H1 (cell line): ENCODE measurements around the gene ECEL1. TPM values are rescaled to one million over a fixed set of nuclear protein-coding genes. Genes with fewer than 3 reads are reported as not detected.

Source experiments
- CTCF ChIA-PET: fragments of 300-600 bp; sonication (Branson Sonifier 250); formaldehyde crosslinking; loops from one replicate; lab custom pipeline; 2021; ENCODE audit not compliant: partially characterized antibody; lab: Charles Lee
- POLR2A ChIA-PET: fragments of 300-600 bp; sonication (Branson Sonifier 250); formaldehyde crosslinking; loops from one replicate; lab custom pipeline; 2021; ENCODE audit warnings: inconsistent platforms; ENCODE audit not compliant: partially characterized antibody; lab: Charles Lee
- DNase-seq, 2 experiments: peaks; one replicate each; pipeline versions ENCODE4 v3.0.0 to v3.0.0-alpha.2; 2010 to 2022; ENCODE audit warnings: low spot score in 2 of 2, low read depth in 1 of 2, mixed read lengths in 1 of 2
- FAIRE-seq: peaks from 2 replicates; lab custom pipeline; 2011; peaks lifted over from hg19 to GRCh38; lab: Jason Lieb, UNC
- H2AFZ ChIP-seq: 2 replicates; pipeline ENCODE4 v1.8.1; 2012; ENCODE audit warnings: low read length, inconsistent platforms
- H2AK5ac ChIP-seq: 2 replicates; pipeline ENCODE4 v1.6.1; 2013; ENCODE audit warnings: low read depth, low read length
- H2BK120ac ChIP-seq: replicated peaks from 2 replicates; pipeline ENCODE3; 2013; ENCODE audit warnings: low read depth, low read length, inconsistent platforms
- H2BK12ac ChIP-seq: 2 replicates; pipeline ENCODE4 v1.6.1; 2013; ENCODE audit warnings: low read depth, low read length
- H2BK15ac ChIP-seq: 2 replicates; pipeline ENCODE4 v1.6.1; 2013; ENCODE audit warnings: low read length
- H2BK20ac ChIP-seq: 2 replicates; pipeline ENCODE4 v1.6.1; 2013; ENCODE audit warnings: low read length
- H2BK5ac ChIP-seq: 2 replicates; pipeline ENCODE4 v1.6.1; 2013; ENCODE audit warnings: low read depth, low read length
- H3K14ac ChIP-seq: 2 replicates; pipeline ENCODE4 v1.6.1; 2013; ENCODE audit warnings: inconsistent platforms; ENCODE audit not compliant: insufficient read length
- H3K18ac ChIP-seq: 2 replicates; pipeline ENCODE4 v1.6.1; 2013; ENCODE audit warnings: low read length; ENCODE audit errors: extremely low read depth
- H3K23ac ChIP-seq: 2 replicates; pipeline ENCODE4 v1.6.1; 2013; ENCODE audit warnings: inconsistent platforms; ENCODE audit not compliant: insufficient read length
- H3K23me2 ChIP-seq: 2 replicates; pipeline ENCODE4 v1.6.1; 2013; ENCODE audit warnings: low read depth, low read length
- H3K27ac ChIP-seq: 2 replicates; pipeline ENCODE4 v1.6.1; 2011; ENCODE audit warnings: low read depth, low read length, inconsistent platforms
- H3K27me3 ChIP-seq, 4 experiments: replicated peaks in 1 of 4; 1 replicate in 1 of 4; 2 replicates in 3 of 4; pipeline versions ENCODE4 v1.6.1 to v1.8.1; 2011 to 2013; ENCODE audit warnings: low read length in 3 of 4, mild to moderate bottlenecking in 3 of 4, inconsistent platforms in 2 of 4, mixed read lengths in 2 of 4, moderate library complexity in 1 of 4; ENCODE audit not compliant: control insufficient read depth in 3 of 4, insufficient read depth in 3 of 4; ENCODE audit errors: extremely low read depth in 1 of 4
- H3K36me3 ChIP-seq, 4 experiments: 2 replicates each; pipeline versions ENCODE4 v1.6.1 to v1.8.1; 2011 to 2013; ENCODE audit warnings: mild to moderate bottlenecking in 4 of 4, low read length in 3 of 4, moderate library complexity in 2 of 4, control low read depth in 1 of 4, inconsistent platforms in 1 of 4; ENCODE audit not compliant: insufficient read depth in 4 of 4, control insufficient read depth in 2 of 4
- H3K4ac ChIP-seq: replicated peaks from 2 replicates; pipeline ENCODE3; 2013; ENCODE audit warnings: low read length, low read depth, mixed read lengths, inconsistent platforms; ENCODE audit not compliant: insufficient read length
- H3K4me1 ChIP-seq, 4 experiments: replicated peaks in 1 of 4; 1 replicate in 1 of 4; 2 replicates in 3 of 4; pipeline versions ENCODE4 v1.6.1 to v1.8.1; 2011 to 2013; ENCODE audit warnings: low read length in 3 of 4, inconsistent platforms in 2 of 4, mixed read lengths in 1 of 4; ENCODE audit not compliant: insufficient read depth in 4 of 4, control insufficient read depth in 3 of 4
- H3K4me2 ChIP-seq, 2 experiments: 2 replicates each; pipeline versions ENCODE4 v1.6.1 to v1.8.1; 2011 to 2013; ENCODE audit warnings: low read depth in 2 of 2, low read length in 2 of 2, control low read depth in 1 of 2, inconsistent platforms in 1 of 2, mild to moderate bottlenecking in 1 of 2; ENCODE audit not compliant: insufficient read depth in 1 of 2
- H3K4me3 ChIP-seq, 4 experiments: fragments of 200-600, 300-600 bp in 1 of 4; sonication (generic), shearing (Covaris generic), sonication (Bioruptor Twin) in 1 of 4; 2 replicates each; pipeline versions ENCODE4 v1.5.1 to v1.8.1; 2011 to 2016; ENCODE audit warnings: low read length in 4 of 4, low read depth in 3 of 4, control low read depth in 2 of 4, inconsistent platforms in 2 of 4, mild to moderate bottlenecking in 2 of 4, mixed read lengths in 1 of 4, moderate library complexity in 1 of 4; ENCODE audit not compliant: insufficient read depth in 2 of 4; ENCODE audit errors: extremely low read depth in 1 of 4
- H3K56ac ChIP-seq: replicated peaks from 2 replicates; pipeline ENCODE3; 2013; ENCODE audit warnings: low read depth, mild to moderate bottlenecking, mixed read lengths, low read length, inconsistent platforms; ENCODE audit not compliant: insufficient read length
- H3K79me1 ChIP-seq: 2 replicates; pipeline ENCODE4 v1.6.1; 2013; ENCODE audit warnings: low read depth, low read length, control low read depth
- H3K79me2 ChIP-seq, 2 experiments: 2 replicates each; pipeline versions ENCODE4 v1.6.1 to v1.8.1; 2012 to 2013; ENCODE audit warnings: low read length in 2 of 2, mild to moderate bottlenecking in 2 of 2, inconsistent platforms in 1 of 2; ENCODE audit not compliant: insufficient read depth in 2 of 2, control insufficient read depth in 1 of 2
- H3K9ac ChIP-seq, 4 experiments: replicated peaks in 1 of 4; 1 replicate in 1 of 4; 2 replicates in 3 of 4; pipeline versions ENCODE4 v1.6.1 to v1.8.1; 2011 to 2013; ENCODE audit warnings: low read depth in 3 of 4, low read length in 3 of 4, control low read depth in 2 of 4, mild to moderate bottlenecking in 2 of 4, moderate library complexity in 2 of 4, inconsistent platforms in 1 of 4; ENCODE audit errors: extremely low read depth in 1 of 4
- H3K9me3 ChIP-seq, 2 experiments: 2 replicates each; pipeline versions ENCODE4 v1.6.1 to v1.8.1; 2012 to 2013; ENCODE audit warnings: mild to moderate bottlenecking in 2 of 2, moderate library complexity in 2 of 2, control low read depth in 1 of 2, inconsistent platforms in 1 of 2, low read depth in 1 of 2, low read length in 1 of 2, mixed read lengths in 1 of 2; ENCODE audit not compliant: insufficient read depth in 2 of 2
- H4K20me1 ChIP-seq, 2 experiments: replicated peaks in 1 of 2; 2 replicates each; pipeline versions ENCODE3 to v1.8.1; 2011 to 2013; ENCODE audit warnings: inconsistent platforms in 2 of 2, low read length in 2 of 2, mild to moderate bottlenecking in 1 of 2; ENCODE audit not compliant: insufficient read depth in 2 of 2, control insufficient read depth in 1 of 2
- H4K5ac ChIP-seq: 2 replicates; pipeline ENCODE4 v1.6.1; 2013; ENCODE audit warnings: low read length, low read depth, mixed read lengths, inconsistent platforms; ENCODE audit not compliant: insufficient read length
- H4K8ac ChIP-seq: 2 replicates; pipeline ENCODE4 v1.8.0; 2013; ENCODE audit warnings: mild to moderate bottlenecking, moderate library complexity, low read length, inconsistent platforms; ENCODE audit not compliant: insufficient read depth; ENCODE audit errors: extremely low read depth
- H4K91ac ChIP-seq: replicated peaks from 2 replicates; pipeline ENCODE3; 2013; ENCODE audit warnings: low read length, mixed read lengths, inconsistent platforms; ENCODE audit not compliant: insufficient read length
- ASH2L ChIP-seq: fragments of 200-600, 300-600 bp; sonication (generic); IDR thresholded peaks from one replicate; pipeline ENCODE4 v1.7.1; 2017; ENCODE audit warnings: low read length
- EZH2 ChIP-seq: fragments of 200-600 bp; sonication (generic); IDR thresholded peaks from 2 replicates; pipeline ENCODE4 v1.7.1; 2012; ENCODE audit warnings: low read depth, mild to moderate bottlenecking, moderate library complexity, low read length, inconsistent platforms; ENCODE audit not compliant: severe bottlenecking
- HDAC2 ChIP-seq, 2 experiments: fragments of 300-600 bp in 1 of 2; sonication (generic) in 1 of 2; IDR thresholded peaks; 2 replicates each; pipeline ENCODE4 v1.6.1; 2011 to 2012; ENCODE audit warnings: low read depth in 2 of 2, low read length in 2 of 2, mild to moderate bottlenecking in 2 of 2, moderate library complexity in 2 of 2, borderline replicate concordance in 1 of 2, inconsistent platforms in 1 of 2
- KDM1A ChIP-seq: fragments of 200-600, 300-600 bp; sonication (generic); IDR thresholded peaks from 2 replicates; pipeline ENCODE4 v1.7.1; 2016; ENCODE audit warnings: mild to moderate bottlenecking, low read length, borderline replicate concordance
- NANOG ChIP-seq: IDR thresholded peaks from 2 replicates; pipeline ENCODE4 v1.6.1; 2011; ENCODE audit warnings: low read length, low read depth, mild to moderate bottlenecking, inconsistent platforms; ENCODE audit not compliant: insufficient read depth, poor library complexity, severe bottlenecking
- RBBP5 ChIP-seq: IDR thresholded peaks from 2 replicates; pipeline ENCODE4 v1.7.1; 2012; ENCODE audit warnings: low read depth, mild to moderate bottlenecking, inconsistent platforms, low read length, moderate library complexity, borderline replicate concordance
- SIRT6 ChIP-seq: IDR thresholded peaks from one replicate; pipeline ENCODE4 v1.7.1; 2012; ENCODE audit warnings: low read length, inconsistent platforms
- SIX5 ChIP-seq: IDR thresholded peaks from 2 replicates; pipeline ENCODE4 v1.6.1; 2011; ENCODE audit warnings: mild to moderate bottlenecking, low read depth, low read length
- TCF12 ChIP-seq: IDR thresholded peaks from 2 replicates; pipeline ENCODE4 v1.6.1; 2011; ENCODE audit warnings: low read depth, mild to moderate bottlenecking, low read length
- WGBS, 2 experiments: shearing (Covaris generic) in 1 of 2; methylation state at CpG; one replicate each; pipeline versions ENCODE4 v1.1.6 to v1.1.7; 2013 to 2015; ENCODE audit warnings: low lambda C conversion rate in 2 of 2, mixed read lengths in 2 of 2, inconsistent platforms in 1 of 2, low coverage in 1 of 2, missing lambda C conversion rate in 1 of 2; ENCODE audit not compliant: insufficient replicate concordance in 2 of 2, insufficient coverage in 1 of 2, insufficient read length in 1 of 2; ENCODE audit errors: extremely low coverage in 1 of 2, missing lambda C conversion rate in 1 of 2; 5-methylcytosine and 5-hydroxymethylcytosine counted together
- polyA plus RNA-seq, 7 experiments: library from polyadenylated mRNA; depleted of rRNA in 3 of 7; stranded (reverse) in 5 of 7; unstranded in 2 of 7; fragments of >200 nt in 5 of 7; fragments of 200-250 nt in 2 of 7; gene quantifications; 1 replicate in 5 of 7; 2 replicates in 1 of 7; 4 replicates in 1 of 7; pipeline versions ENCODE4 v1.2.1 to v1.2.3, GENCODE V29; 2011 to 2013; ENCODE audit warnings: missing spikeins in 2 of 7, mixed read lengths in 2 of 7
- total RNA-seq: library from RNA; stranded (reverse); fragmentation: NEBNext Ultra II Directional; extraction: Animal tissue kit (Norgen Biotek cat#: 25700); gene quantifications from 2 replicates; pipeline ENCODE4 v1.2.1, GENCODE V29; 2021
- TF ChIP-seq, protein P1 (sequence below), 3 experiments: IDR thresholded peaks; 1 replicate in 2 of 3; 2 replicates in 1 of 3; pipeline versions ENCODE4 v1.5.1 to v1.6.1; 2011; ENCODE audit warnings: low read length in 3 of 3, mild to moderate bottlenecking in 3 of 3, inconsistent platforms in 2 of 3, low read depth in 1 of 3, moderate library complexity in 1 of 3; ENCODE audit not compliant: insufficient read depth in 1 of 3; ENCODE audit errors: control extremely low read depth in 1 of 3

ECEL1 gene
- total and polyA plus RNA-seq, 2 of the 8 experiments (the other 6 are each of a cell fraction or from before 2014, with no cell fraction given) = 7.7 to 20.2 TPM

DNA sequence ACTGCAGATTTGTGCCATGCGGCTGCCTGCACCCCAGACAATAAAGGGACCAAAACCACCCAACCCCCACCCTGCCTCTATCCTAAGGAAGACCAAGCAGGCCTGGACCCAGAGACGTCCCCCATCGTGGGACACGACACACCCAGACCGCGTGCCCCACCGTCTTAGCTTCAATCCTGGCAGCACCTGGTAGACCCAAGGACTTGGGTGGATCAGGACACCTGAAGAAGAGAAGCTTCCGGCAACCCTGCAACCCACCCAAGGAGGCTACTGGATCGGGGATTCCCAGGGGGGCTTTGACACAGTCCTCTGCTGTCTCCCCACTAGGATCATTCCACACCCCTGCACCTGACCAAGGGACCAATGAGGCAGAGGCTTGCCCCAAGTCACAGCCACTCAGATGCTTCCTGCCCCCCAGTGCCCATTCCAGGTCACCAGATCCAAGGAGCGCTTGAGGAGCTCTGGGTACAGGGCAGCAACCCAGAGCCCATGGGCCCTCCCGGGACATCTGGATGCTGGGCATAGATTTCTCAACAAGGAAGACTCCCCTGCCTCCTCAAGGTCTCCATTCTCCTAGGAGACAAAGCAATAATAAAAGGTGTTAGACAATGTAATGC, 28.1 kb downstream of the ECEL1 start:
- H3K27me3 ChIP-seq = no peaks in the 10 kb centered on the region
- no peaks in the 10 kb centered on the region for H3K36me3 ChIP-seq
- H3K4me3 ChIP-seq = no peak overlapping the region
- H3K4me1 ChIP-seq = peaks cover 0 to 3% (median 0%) of the 10 kb centered on the region in 4 experiments; a peak in 1 of 7 replicates
- no peak for FAIRE-seq
- H3K56ac ChIP-seq = no peak overlapping the region
- no peaks in the 10 kb centered on the region for H4K20me1 ChIP-seq
- no peak overlapping the region for H2BK20ac ChIP-seq
- H3K9me3 ChIP-seq = no peaks in the 10 kb centered on the region
- no peak overlapping the region for H2AK5ac ChIP-seq
- H2BK120ac ChIP-seq = no peak overlapping the region
- no peak overlapping the region for H3K18ac ChIP-seq
- H3K23me2 ChIP-seq = no peaks in the 10 kb centered on the region; the same call in 1 of the 2 replicates
- H3K9ac ChIP-seq = no peak overlapping the region
- no peak overlapping the region for H3K23ac ChIP-seq
- H4K5ac ChIP-seq = no peak overlapping the region
- POLR2A ChIA-PET = interaction anchor here (0.7 kb wide), 1 partner anchor 65 kb away, joined by 3 read pairs; no protein-coding TSS in a partner anchor
- no peaks in the 10 kb centered on the region for H3K79me2 ChIP-seq
- no peak overlapping the region for H2BK5ac ChIP-seq
- WGBS, 2 experiments = 90% methylated on average over 11 of the region's 11 CpGs; no CpG with 5 or more reads in 1 of the 2 experiments
- H3K79me1 ChIP-seq = no peaks in the 10 kb centered on the region
- H2AFZ ChIP-seq = no peak overlapping the region
- H2BK12ac ChIP-seq = no peak overlapping the region
- no peak for DNase-seq
- H4K8ac ChIP-seq = peak overlapping the region; percentile 78; the same call in 1 of the 2 replicates
- no peak overlapping the region for H3K4me2 ChIP-seq
- no peak overlapping the region for H3K27ac ChIP-seq
- H3K14ac ChIP-seq = no peak overlapping the region
- no peak overlapping the region for H3K4ac ChIP-seq
- H4K91ac ChIP-seq = no peak overlapping the region
- CTCF ChIA-PET = interaction anchor here (0.6 to 7.9 kb wide), 6 partner anchors 13 to 65 kb away, joined by 3 to 66 read pairs (median 3); no protein-coding TSS in a partner anchor
- no peak overlapping the region for H2BK15ac ChIP-seq
- TF ChIP-seq KDM1A (no peak), SIRT6 (no peak), ASH2L (no peak), TCF12 (no peak), SIX5 (no peak), HDAC2 (IDR thresholded peaks at IDR 0.05; ENCODE audit: borderline replicate concordance in 1 of 2, low read depth in 2 of 2, low read length in 2 of 2) (no peak), EZH2 (no peak), NANOG (no peak), RBBP5 (no peak)
- TF ChIP-seq, protein P1, sequence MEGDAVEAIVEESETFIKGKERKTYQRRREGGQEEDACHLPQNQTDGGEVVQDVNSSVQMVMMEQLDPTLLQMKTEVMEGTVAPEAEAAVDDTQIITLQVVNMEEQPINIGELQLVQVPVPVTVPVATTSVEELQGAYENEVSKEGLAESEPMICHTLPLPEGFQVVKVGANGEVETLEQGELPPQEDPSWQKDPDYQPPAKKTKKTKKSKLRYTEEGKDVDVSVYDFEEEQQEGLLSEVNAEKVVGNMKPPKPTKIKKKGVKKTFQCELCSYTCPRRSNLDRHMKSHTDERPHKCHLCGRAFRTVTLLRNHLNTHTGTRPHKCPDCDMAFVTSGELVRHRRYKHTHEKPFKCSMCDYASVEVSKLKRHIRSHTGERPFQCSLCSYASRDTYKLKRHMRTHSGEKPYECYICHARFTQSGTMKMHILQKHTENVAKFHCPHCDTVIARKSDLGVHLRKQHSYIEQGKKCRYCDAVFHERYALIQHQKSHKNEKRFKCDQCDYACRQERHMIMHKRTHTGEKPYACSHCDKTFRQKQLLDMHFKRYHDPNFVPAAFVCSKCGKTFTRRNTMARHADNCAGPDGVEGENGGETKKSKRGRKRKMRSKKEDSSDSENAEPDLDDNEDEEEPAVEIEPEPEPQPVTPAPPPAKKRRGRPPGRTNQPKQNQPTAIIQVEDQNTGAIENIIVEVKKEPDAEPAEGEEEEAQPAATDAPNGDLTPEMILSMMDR (IDR thresholded peaks at IDR 0.05; ENCODE audit: control extremely low read depth in 1 of 3, insufficient read depth in 1 of 3, low read depth in 1 of 3, low read length in 3 of 3) = no peak
